B cell (primary cell): ENCODE measurements around the gene LRP1. TPM values are rescaled to one million over a fixed set of nuclear protein-coding genes. Genes with fewer than 3 reads are reported as not detected.

Source experiments
- ATAC-seq: fragments of 200-7000 bp; cut with Tn5 transposase; one replicate; pipeline ENCODE4 v1.10.0; 2021; ENCODE audit warnings: low read depth, mild to moderate bottlenecking, moderate number of reproducible peaks, moderate library complexity
- CTCF ChIA-PET: fragments of 350-600 bp; sonication (Branson Sonifier 250); formaldehyde crosslinking; loops from one replicate; lab custom pipeline; 2021; ENCODE audit warnings: antibody characterized with exemption, inconsistent platforms; lab: Charles Lee
- POLR2A ChIA-PET: fragments of 350-600 bp; sonication (Branson Sonifier 250); formaldehyde crosslinking; loops from one replicate; lab custom pipeline; 2021; ENCODE audit warnings: antibody characterized with exemption; lab: Charles Lee
- DNase-seq: peaks from one replicate; pipeline ENCODE4 v3.0.0; 2013
- H2AFZ ChIP-seq: 2 replicates; pipeline ENCODE4 v1.6.1; 2012; ENCODE audit warnings: mild to moderate bottlenecking, low read depth, low read length; ENCODE audit not compliant: insufficient read depth, poor library complexity, severe bottlenecking
- H3K27ac ChIP-seq, 2 donors: 1 replicate in 1 of 2; 2 replicates in 1 of 2; pipeline ENCODE4 v1.5.1; 2012 to 2013; ENCODE audit warnings: low read length in 2 of 2, mild to moderate bottlenecking in 2 of 2, moderate library complexity in 1 of 2
- H3K27me3 ChIP-seq, 4 experiments: fragments of 200-600 bp in 1 of 4; sonication (generic) in 1 of 4; replicated peaks in 1 of 4; 1 replicate in 2 of 4; 2 replicates in 2 of 4; pipeline versions ENCODE4 v1.6.1 to v1.7.0; 2013 to 2016; ENCODE audit warnings: low read length in 3 of 4, mild to moderate bottlenecking in 2 of 4, mixed read lengths in 1 of 4, moderate library complexity in 1 of 4; ENCODE audit not compliant: insufficient read depth in 4 of 4, control insufficient read depth in 3 of 4; ENCODE audit errors: control extremely low read depth in 1 of 4
- H3K36me3 ChIP-seq, 2 experiments: replicated peaks in 1 of 2; 1 replicate in 1 of 2; 2 replicates in 1 of 2; pipeline versions ENCODE4 v1.6.1 to v1.7.1; 2013; ENCODE audit warnings: low read length in 1 of 2; ENCODE audit not compliant: insufficient read depth in 2 of 2, control insufficient read depth in 1 of 2; ENCODE audit errors: control extremely low read depth in 1 of 2, extremely low read depth in 1 of 2
- H3K4me1 ChIP-seq, 2 donors: fragments of 200-600 bp in 1 of 2; sonication (generic) in 1 of 2; 1 replicate in 1 of 2; 2 replicates in 1 of 2; pipeline versions ENCODE4 v1.5.1 to v1.6.1; 2013 to 2017; ENCODE audit warnings: low read length in 2 of 2; ENCODE audit not compliant: control insufficient read depth in 2 of 2, insufficient read depth in 2 of 2
- H3K4me2 ChIP-seq: replicated peaks from 2 replicates; pipeline ENCODE3; 2012; ENCODE audit warnings: mild to moderate bottlenecking, low read depth, low read length; ENCODE audit not compliant: poor library complexity, severe bottlenecking
- H3K4me3 ChIP-seq, 5 experiments: fragments of 200-600 bp in 1 of 5; sonication (generic) in 1 of 5; 1 replicate in 3 of 5; 2 replicates in 2 of 5; pipeline versions ENCODE4 v1.5.1 to v1.7.0; 2011 to 2016; ENCODE audit warnings: low read length in 4 of 5, mild to moderate bottlenecking in 4 of 5, low read depth in 2 of 5, control low read depth in 1 of 5, moderate library complexity in 1 of 5; ENCODE audit not compliant: insufficient read depth in 1 of 5; ENCODE audit errors: control extremely low read depth in 1 of 5, extremely low read depth in 1 of 5
- H3K79me2 ChIP-seq: fragments of 200-600 bp; sonication (generic); one replicate; pipeline ENCODE4 v1.6.0; 2016; ENCODE audit warnings: low read length; ENCODE audit not compliant: control insufficient read depth, insufficient read depth
- H3K9ac ChIP-seq: fragments of 200-600 bp; sonication (generic); 2 replicates; pipeline ENCODE4 v1.6.1; 2017; ENCODE audit warnings: mild to moderate bottlenecking, low read length, moderate library complexity
- H3K9me3 ChIP-seq, 3 donors: one replicate each; pipeline versions ENCODE4 v1.6.1 to v1.7.1; 2013; ENCODE audit warnings: low read length in 2 of 3; ENCODE audit not compliant: control insufficient read depth in 2 of 3, insufficient read depth in 1 of 3; ENCODE audit errors: control extremely low read depth in 1 of 3
- H4K20me1 ChIP-seq: 2 replicates; pipeline ENCODE4 v1.6.0; 2012; ENCODE audit warnings: mild to moderate bottlenecking, low read length; ENCODE audit not compliant: insufficient read depth, control insufficient read depth, poor library complexity, severe bottlenecking
- H3K27ac Mint-ChIP-seq: one replicate; pipeline ENCODE4 v1.8.0; 2021; ENCODE audit warnings: mixed read lengths
- H3K27me3 Mint-ChIP-seq: one replicate; pipeline ENCODE4 v1.8.0; 2021; ENCODE audit warnings: mixed read lengths
- H3K4me1 Mint-ChIP-seq: one replicate; pipeline ENCODE4 v1.8.0; 2021; ENCODE audit warnings: mixed read lengths
- H3K4me3 Mint-ChIP-seq: one replicate; pipeline ENCODE4 v1.8.0; 2021; ENCODE audit warnings: mixed read lengths
- H3K9me3 Mint-ChIP-seq: one replicate; pipeline ENCODE4 v1.8.0; 2022; ENCODE audit warnings: mixed read lengths; ENCODE audit not compliant: insufficient read depth
- EZH2 ChIP-seq: IDR thresholded peaks from 2 replicates; pipeline ENCODE4 v1.6.1; 2012; ENCODE audit warnings: borderline replicate concordance, low read depth, mild to moderate bottlenecking, moderate library complexity, low read length; ENCODE audit not compliant: insufficient read depth, poor library complexity, severe bottlenecking
- WGBS: methylation state at CpG from one replicate; pipeline ENCODE4 v1.1.5; 2013; ENCODE audit warnings: missing lambda C conversion rate; ENCODE audit not compliant: insufficient coverage; 5-methylcytosine and 5-hydroxymethylcytosine counted together
- intact Hi-C: fragments of 100-400 bp; cut with micrococcal nuclease; formaldehyde crosslinking; loops from one replicate; pipeline ENCODE4 v1.10.0; 2022
- polyA plus RNA-seq: library from polyadenylated mRNA; depleted of rRNA; stranded (reverse); fragments of >200 nt; gene quantifications from 2 replicates; pipeline ENCODE4 v1.2.3, GENCODE V29; 2012
- total RNA-seq, 2 donors: library from RNA; stranded (reverse); fragments of 120-200 nt in 1 of 2; gene quantifications; 1 replicate in 1 of 2; 2 replicates in 1 of 2; pipeline versions ENCODE4 v1.2.3 to v1.2.4, GENCODE V29; 2013 to 2022
- TF ChIP-seq, protein P1 (sequence below): fragments of 200-600 bp; IDR thresholded peaks from one replicate; pipeline ENCODE4 v1.8.0; 2022; ENCODE audit warnings: antibody characterized with exemption, mild to moderate bottlenecking

The LRP1 gene
- total and polyA plus RNA-seq, 2 donors (not counting 1 experiment from before 2014, with no cell fraction given), result 2.0 to 4.1 TPM

DNA sequence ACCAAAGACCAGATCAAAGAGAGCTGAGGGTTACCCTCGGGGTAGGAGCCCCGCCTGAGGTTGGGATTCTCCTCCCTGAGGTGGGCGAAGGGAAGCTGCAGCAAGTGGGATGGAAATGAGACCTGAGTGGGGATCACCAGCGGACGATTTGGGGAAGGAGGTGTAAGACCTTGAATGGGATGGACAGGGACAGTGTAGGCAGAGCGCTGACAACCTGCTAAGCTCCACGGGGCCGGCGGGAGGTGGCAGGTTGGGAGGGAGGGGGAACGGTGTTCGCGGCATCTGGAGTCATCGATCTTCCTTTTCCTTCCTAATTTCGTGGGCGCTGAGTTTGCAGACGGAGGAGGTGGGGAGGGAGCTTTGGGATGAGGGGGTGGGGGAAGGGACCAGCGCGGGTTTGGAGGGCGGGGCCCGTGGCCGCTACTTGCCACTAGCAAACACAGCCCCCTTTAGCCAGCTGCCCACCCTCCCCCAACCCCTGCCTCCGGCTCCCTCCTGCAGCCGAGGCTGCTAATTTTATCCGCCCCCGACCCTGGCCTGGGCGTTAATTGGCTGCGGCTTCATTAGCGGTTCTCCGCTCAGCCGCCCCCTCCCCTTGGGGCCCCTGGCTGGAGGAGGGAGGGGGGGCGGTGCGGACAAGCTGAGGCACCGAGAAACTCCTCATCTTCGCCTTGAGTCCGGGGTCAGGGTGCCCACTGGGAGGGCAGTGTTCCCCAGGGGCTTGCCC lies 98.5 kb downstream of the LRP1 start:
- H3K9me3 Mint-ChIP-seq, result no peaks in the 10 kb centered on the region
- CTCF ChIA-PET, result interaction anchor here (0.7 to 31.1 kb wide), 6 partner anchors 11 to 251 kb away, joined by 3 to 838 read pairs (median 4); partner anchors contain the start of genes NEMP1 and NXPH4
- Histone ChIP-seq H3K79me2 (peaks cover 36% of the 10 kb centered on the region), H3K36me3 (peaks cover 0 to 10% of the 10 kb centered on the region in 2 experiments), H3K4me1 (peaks cover 75 to 85% of the 10 kb centered on the region in 2 donors), H3K27ac (no peak overlapping the region), H3K9me3 (peaks cover 0 to 36% (median 0%) of the 10 kb centered on the region in 3 donors), H3K4me3 (peak overlapping the region in 3 of 5 experiments; percentile 1 to 39 (median 13)), H3K27me3 (peaks cover 0 to 57% (median 35%) of the 10 kb centered on the region in 4 experiments), H2AFZ (peak overlapping the region; percentile 39), H3K9ac (peak overlapping the region; percentile 29), H4K20me1 (peaks cover 29% of the 10 kb centered on the region), H3K4me2 (peak overlapping the region; percentile 72)
- H3K4me3 Mint-ChIP-seq, result peak overlapping the region; percentile 85
- TF ChIP-seq EZH2, result no peak
- TF ChIP-seq, protein P1, sequence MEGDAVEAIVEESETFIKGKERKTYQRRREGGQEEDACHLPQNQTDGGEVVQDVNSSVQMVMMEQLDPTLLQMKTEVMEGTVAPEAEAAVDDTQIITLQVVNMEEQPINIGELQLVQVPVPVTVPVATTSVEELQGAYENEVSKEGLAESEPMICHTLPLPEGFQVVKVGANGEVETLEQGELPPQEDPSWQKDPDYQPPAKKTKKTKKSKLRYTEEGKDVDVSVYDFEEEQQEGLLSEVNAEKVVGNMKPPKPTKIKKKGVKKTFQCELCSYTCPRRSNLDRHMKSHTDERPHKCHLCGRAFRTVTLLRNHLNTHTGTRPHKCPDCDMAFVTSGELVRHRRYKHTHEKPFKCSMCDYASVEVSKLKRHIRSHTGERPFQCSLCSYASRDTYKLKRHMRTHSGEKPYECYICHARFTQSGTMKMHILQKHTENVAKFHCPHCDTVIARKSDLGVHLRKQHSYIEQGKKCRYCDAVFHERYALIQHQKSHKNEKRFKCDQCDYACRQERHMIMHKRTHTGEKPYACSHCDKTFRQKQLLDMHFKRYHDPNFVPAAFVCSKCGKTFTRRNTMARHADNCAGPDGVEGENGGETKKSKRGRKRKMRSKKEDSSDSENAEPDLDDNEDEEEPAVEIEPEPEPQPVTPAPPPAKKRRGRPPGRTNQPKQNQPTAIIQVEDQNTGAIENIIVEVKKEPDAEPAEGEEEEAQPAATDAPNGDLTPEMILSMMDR, result no peak
- H3K27me3 Mint-ChIP-seq, result peaks cover 28% of the 10 kb centered on the region
- POLR2A ChIA-PET, result interaction anchor here (0.5 to 7.5 kb wide), 5 partner anchors 10 to 1080 kb away, joined by 3 to 89 read pairs (median 5); partner anchors contain the start of gene NXPH4
- WGBS, result 7% methylated on average over 20 of the region's 35 CpGs
- DNase-seq, result peak; percentile 54
- H3K4me1 Mint-ChIP-seq, result peaks cover 75% of the 10 kb centered on the region
- intact Hi-C loops, result loop anchor here (1.0 to 5.0 kb wide), 2 partner anchors 8 to 149 kb away; partner anchors contain the start of gene NEMP1
- peak overlapping the region; percentile 86 for H3K27ac Mint-ChIP-seq
- no peak for ATAC-seq
